ENCODE data around the gene WDR4.
"Not testable (repeated sequence)": the region's sequence is repeated elsewhere in the genome, so short reads cannot be mapped to it uniquely, and the experiment has no call there.

Gene WDR4

GRCh38 chr21:42811960-42812359, 67.4 kb downstream of the WDR4 start:
- no peak for DNase-seq

GRCh38 chr21:42809577-42810475, 69.5 kb downstream of the WDR4 start:
- no peak for DNase-seq

- no peak for DNase-seq
Observed at GRCh38 chr21:42809171-42809570, 70.2 kb downstream of the WDR4 start.

GRCh38 chr21:42807938-42808613, 71.3 kb downstream of the WDR4 start:
- DNase-seq, result no peak

- DNase-seq, result not testable (repeated sequence)
Observed at GRCh38 chr21:42807293-42807895, 71.9 kb downstream of the WDR4 start.

GRCh38 chr21:42806509-42807140, 72.7 kb downstream of the WDR4 start:
- DNase-seq, result peak; percentile 13 to 33

GRCh38 chr21:42801616-42802015, 77.7 kb downstream of the WDR4 start:
- not testable (repeated sequence) for DNase-seq

GRCh38 chr21:42799948-42800347, 79.4 kb downstream of the WDR4 start:
- no peak for DNase-seq

GRCh38 chr21:42799516-42799915, 79.8 kb downstream of the WDR4 start:
- no peak for DNase-seq

All from inflammatory macrophage (primary cell).